SK-N-SH (cell line): ENCODE data around the gene TGM2. TPM values are rescaled to one million over a fixed set of nuclear protein-coding genes. Genes with fewer than 3 reads are reported as not detected.

ENCODE experiments used
- CTCF ChIA-PET: fragments of 300-600, 350-600 bp; formaldehyde crosslinking; extraction: SDS; loops from one replicate; lab custom pipeline; 2021; lab: Yijun Ruan, JAX
- POLR2A ChIA-PET: fragments of 350-600 bp; sonication (Branson Sonifier 250); formaldehyde crosslinking; extraction: SDS; loops from one replicate; lab custom pipeline; 2020; ENCODE audit warnings: antibody characterized with exemption, inconsistent platforms; lab: Yijun Ruan, JAX
- DNase-seq: peaks from one replicate; pipeline ENCODE4 v3.0.0; 2012
- H2AFZ ChIP-seq: fragments of 200-600 bp; sonication (generic); 2 replicates; pipeline ENCODE4 v1.8.1; 2016; ENCODE audit warnings: antibody characterized with exemption, mild to moderate bottlenecking, low read depth
- H3F3A ChIP-seq: fragments of 200-600 bp; sonication (generic); replicated peaks from 2 replicates; pipeline ENCODE3; 2016; ENCODE audit warnings: antibody characterized with exemption, mild to moderate bottlenecking; ENCODE audit not compliant: insufficient read depth
- H3K27ac ChIP-seq, 2 experiments: fragments of 200-500 bp in 1 of 2; fragments of 200-600 bp in 1 of 2; sonication (Bioruptor generic) in 1 of 2; sonication (generic), shearing (Covaris generic) in 1 of 2; 2 replicates each; pipeline versions ENCODE4 v1.5.1 to v1.6.1; 2014 to 2016; ENCODE audit warnings: low read depth in 2 of 2, inconsistent platforms in 1 of 2, low read length in 1 of 2, mild to moderate bottlenecking in 1 of 2, mixed read lengths in 1 of 2
- H3K27me3 ChIP-seq: fragments of 200-600 bp; sonication (generic), shearing (Covaris generic); 2 replicates; pipeline ENCODE4 v1.6.1; 2016; ENCODE audit warnings: mixed run types; ENCODE audit not compliant: insufficient read depth
- H3K36me3 ChIP-seq, 2 experiments: fragments of 200-500 bp in 1 of 2; fragments of 200-600 bp in 1 of 2; sonication (Bioruptor generic) in 1 of 2; sonication (generic) in 1 of 2; replicated peaks in 1 of 2; 2 replicates each; pipeline versions ENCODE3 to v1.5.1; 2014 to 2016; ENCODE audit warnings: low read length in 1 of 2, mild to moderate bottlenecking in 1 of 2; ENCODE audit not compliant: insufficient read depth in 2 of 2, control insufficient read depth in 1 of 2
- H3K4me1 ChIP-seq, 2 experiments: fragments of 200-500 bp in 1 of 2; fragments of 200-600 bp in 1 of 2; sonication (Bioruptor generic) in 1 of 2; sonication (generic), shearing (Covaris generic) in 1 of 2; 2 replicates each; pipeline versions ENCODE4 v1.5.1 to v1.6.1; 2014 to 2016; ENCODE audit warnings: low read depth in 1 of 2, low read length in 1 of 2, mixed run types in 1 of 2; ENCODE audit not compliant: insufficient read depth in 2 of 2, control insufficient read depth in 1 of 2
- H3K4me2 ChIP-seq: fragments of 200-600 bp; sonication (generic), shearing (Covaris generic); 2 replicates; pipeline ENCODE4 v1.6.1; 2017; ENCODE audit warnings: mixed run types
- H3K4me3 ChIP-seq, 2 experiments: fragments of 200-500 bp in 1 of 2; fragments of 200-600 bp in 1 of 2; sonication (Bioruptor generic) in 1 of 2; sonication (generic), shearing (Covaris generic) in 1 of 2; 2 replicates each; pipeline versions ENCODE4 v1.5.1 to v1.8.1; 2014 to 2016; ENCODE audit warnings: low read depth in 2 of 2, inconsistent platforms in 1 of 2, low read length in 1 of 2, mild to moderate bottlenecking in 1 of 2, mixed read lengths in 1 of 2, moderate library complexity in 1 of 2
- H3K79me2 ChIP-seq: fragments of 200-600 bp; sonication (generic); 2 replicates; pipeline ENCODE4 v1.8.1; 2017; ENCODE audit warnings: mild to moderate bottlenecking; ENCODE audit not compliant: insufficient read depth
- H3K9ac ChIP-seq: fragments of 200-600 bp; sonication (generic); 2 replicates; pipeline ENCODE4 v1.6.1; 2017; ENCODE audit warnings: mixed run types
- H3K9me2 ChIP-seq: fragments of 200-600 bp; sonication (generic); 2 replicates; pipeline ENCODE4 v1.6.1; 2017; ENCODE audit warnings: mixed run types
- H3K9me3 ChIP-seq: fragments of 200-600 bp; sonication (generic); 2 replicates; pipeline ENCODE4 v1.6.1; 2017; ENCODE audit warnings: mixed run types, mild to moderate bottlenecking, moderate library complexity
- H4K20me1 ChIP-seq: fragments of 200-600 bp; sonication (generic); 2 replicates; pipeline ENCODE4 v1.6.1; 2017; ENCODE audit warnings: mild to moderate bottlenecking, mixed run types; ENCODE audit not compliant: insufficient read depth
- ELF1 ChIP-seq: IDR thresholded peaks from 2 replicates; pipeline ENCODE4 v1.4.0; 2012
- FOXJ3 ChIP-seq: sonication (generic); formaldehyde crosslinking; IDR thresholded peaks from 2 replicates; pipeline ENCODE4 v1.5.1; 2020; ENCODE audit warnings: mild to moderate bottlenecking, missing genetic modification reagents
- IRF3 ChIP-seq: fragments of 150-350 bp; IDR thresholded peaks from 2 replicates; pipeline ENCODE4 v1.6.1; 2016; ENCODE audit warnings: mild to moderate bottlenecking, low read depth, low read length
- RCOR1 ChIP-seq: fragments of 150-350 bp; IDR thresholded peaks from 2 replicates; pipeline ENCODE4 v1.6.1; 2017; ENCODE audit warnings: antibody characterized with exemption, low read length
- USF2 ChIP-seq: fragments of 150-350 bp; IDR thresholded peaks from 2 replicates; pipeline ENCODE4 v1.6.1; 2017; ENCODE audit warnings: antibody characterized with exemption, low read length, low read depth, borderline replicate concordance
- YY1 ChIP-seq: IDR thresholded peaks from 2 replicates; pipeline ENCODE4 v1.4.0; 2012; ENCODE audit warnings: low read depth, mild to moderate bottlenecking
- ZBTB33 ChIP-seq: IDR thresholded peaks from 2 replicates; pipeline ENCODE4 v1.4.0; 2012; ENCODE audit warnings: low read depth, borderline replicate concordance
- WGBS: methylation state at CpG from one replicate; pipeline ENCODE4 v1.1.6; 2017; ENCODE audit warnings: low lambda C conversion rate; 5-methylcytosine and 5-hydroxymethylcytosine counted together
- polyA plus RNA-seq, 3 experiments: library from polyadenylated mRNA; depleted of rRNA; stranded (reverse); fragments of >200 nt; gene quantifications; 2 replicates each; pipeline ENCODE4 v1.2.3, GENCODE V29; 2012
- TF ChIP-seq, protein P1 (sequence below): IDR thresholded peaks from 2 replicates; pipeline ENCODE4; 2012

Gene TGM2
- polyA plus RNA-seq, 1 of the 3 experiments (the other 2 are of a cell fraction) = 676 TPM

DNA sequence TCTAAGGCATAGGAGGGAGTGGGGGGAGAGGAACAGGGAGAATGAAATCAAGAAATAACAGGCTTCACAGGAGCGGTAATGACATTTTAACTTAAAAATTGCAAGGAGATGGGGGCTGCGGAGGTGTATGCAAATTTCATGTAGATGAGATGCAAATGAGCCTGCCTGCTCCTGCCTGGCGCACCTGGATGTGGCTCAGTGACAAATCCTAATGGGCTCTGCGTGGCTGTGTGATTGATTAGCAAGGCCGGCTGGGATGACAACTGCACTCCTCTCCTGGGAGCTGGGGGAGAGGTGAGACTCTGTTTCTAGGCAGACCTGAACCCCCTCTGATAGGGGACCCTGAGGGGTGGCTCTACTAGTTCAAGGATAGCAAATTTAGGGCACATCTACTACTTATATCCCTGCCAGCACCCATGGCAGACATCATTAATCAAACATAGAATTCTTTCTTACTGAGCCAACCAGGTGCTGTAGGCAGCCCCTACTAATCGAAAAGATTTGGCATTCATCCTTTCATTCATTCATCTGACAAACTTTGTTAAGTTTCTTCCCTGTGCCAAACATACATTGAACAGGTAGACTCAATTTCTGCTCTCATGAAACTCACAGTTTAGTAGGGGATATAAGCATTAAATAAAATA is 38.4 kb upstream of the TGM2 start (continued):
- TF ChIP-seq IRF3 = no peak

DNA sequence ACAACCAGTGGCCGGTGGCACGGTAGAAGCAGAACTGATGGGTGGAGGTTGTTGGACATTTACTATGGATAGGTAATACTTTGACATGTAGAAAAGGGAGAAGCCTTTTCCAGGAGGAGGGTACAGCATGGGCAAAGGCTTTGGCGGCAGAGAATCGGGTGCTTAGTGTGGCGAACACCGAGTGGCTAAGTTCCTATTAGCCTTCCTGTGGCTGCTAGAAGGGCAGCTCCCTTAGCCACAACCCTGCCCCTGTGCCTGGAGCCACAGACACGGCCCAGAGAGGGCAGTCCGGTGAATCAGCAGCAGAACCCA is 37.9 kb upstream of the TGM2 start:
- CTCF ChIA-PET = interaction anchor here (0.9 to 16.4 kb wide), 2 partner anchors 19 to 35 kb away, joined by 3 to 148 read pairs; no protein-coding TSS in a partner anchor
- Histone ChIP-seq H3K27ac (no peak overlapping the region), H3F3A (peaks cover 4% of the 10 kb centered on the region), H3K9ac (no peak overlapping the region), H3K79me2 (no peaks in the 10 kb centered on the region), H3K4me3 (no peak overlapping the region), H3K9me2 (no peaks in the 10 kb centered on the region), H3K27me3 (no peaks in the 10 kb centered on the region), H3K9me3 (no peaks in the 10 kb centered on the region), H3K4me1 (peaks cover 0 to 3% of the 10 kb centered on the region in 2 experiments; a peak in 1 of 4 replicates), H3K36me3 (no peaks in the 10 kb centered on the region), H4K20me1 (no peaks in the 10 kb centered on the region), H2AFZ (no peak overlapping the region), H3K4me2 (no peak overlapping the region)
- no peak for TF ChIP-seq USF2
- no peak for TF ChIP-seq FOXJ3
- no peak for TF ChIP-seq ZBTB33
- no peak for TF ChIP-seq YY1
- TF ChIP-seq, protein P1, sequence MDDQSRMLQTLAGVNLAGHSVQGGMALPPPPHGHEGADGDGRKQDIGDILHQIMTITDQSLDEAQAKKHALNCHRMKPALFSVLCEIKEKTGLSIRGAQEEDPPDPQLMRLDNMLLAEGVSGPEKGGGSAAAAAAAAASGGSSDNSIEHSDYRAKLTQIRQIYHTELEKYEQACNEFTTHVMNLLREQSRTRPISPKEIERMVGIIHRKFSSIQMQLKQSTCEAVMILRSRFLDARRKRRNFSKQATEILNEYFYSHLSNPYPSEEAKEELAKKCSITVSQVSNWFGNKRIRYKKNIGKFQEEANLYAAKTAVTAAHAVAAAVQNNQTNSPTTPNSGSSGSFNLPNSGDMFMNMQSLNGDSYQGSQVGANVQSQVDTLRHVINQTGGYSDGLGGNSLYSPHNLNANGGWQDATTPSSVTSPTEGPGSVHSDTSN = no peak
- no peak for TF ChIP-seq RCOR1
- no peak for TF ChIP-seq ELF1
- 92% methylated on average over 8 of the region's 8 CpGs for WGBS
- no peak for DNase-seq
- POLR2A ChIA-PET = no interaction called here
